Activated CD8-positive, alpha-beta T cell treated with anti-CD3 and anti-CD28 coated beads for 36 hours (primary cell): Measurements from ENCODE around the gene AJM1. TPM values are rescaled to one million over a fixed set of nuclear protein-coding genes. Genes with fewer than 3 reads are reported as not detected.

Source experiments
- ATAC-seq: fragments of 200-7000 bp; cut with Tn5 transposase; one replicate; pipeline ENCODE4 v1.10.0; 2021; ENCODE audit warnings: mild to moderate bottlenecking, moderate library complexity
- CTCF ChIA-PET: fragments of 350-600 bp; sonication (Branson Sonifier 250); formaldehyde crosslinking; loops from one replicate; lab custom pipeline; 2021; ENCODE audit warnings: antibody characterized with exemption; lab: Charles Lee
- POLR2A ChIA-PET: fragments of 350-600 bp; sonication (Branson Sonifier 250); formaldehyde crosslinking; loops from one replicate; lab custom pipeline; 2021; ENCODE audit warnings: antibody characterized with exemption; lab: Charles Lee
- DNase-seq: peaks from one replicate; pipeline ENCODE4 v3.0.0-alpha.2; 2020
- H3K27ac Mint-ChIP-seq: one replicate; pipeline ENCODE4 v1.8.0; 2021; ENCODE audit warnings: mild to moderate bottlenecking, mixed read lengths
- H3K27me3 Mint-ChIP-seq: one replicate; pipeline ENCODE4 v1.8.0; 2021; ENCODE audit warnings: mixed read lengths
- H3K36me3 Mint-ChIP-seq: one replicate; pipeline ENCODE4 v1.8.0; 2021; ENCODE audit warnings: low read depth, mixed read lengths
- H3K4me1 Mint-ChIP-seq: one replicate; pipeline ENCODE4 v1.8.0; 2021; ENCODE audit warnings: low read depth, mixed read lengths
- H3K4me3 Mint-ChIP-seq: one replicate; pipeline ENCODE4 v1.8.0; 2021; ENCODE audit warnings: mild to moderate bottlenecking, moderate library complexity, mixed read lengths
- H3K9me3 Mint-ChIP-seq: one replicate; pipeline ENCODE4 v1.8.0; 2021; ENCODE audit warnings: mixed read lengths
- intact Hi-C: fragments of 100-400 bp; cut with micrococcal nuclease; formaldehyde crosslinking; loops from one replicate; pipeline ENCODE4 v1.10.0; 2022
- total RNA-seq, 2 experiments: library from RNA; stranded (reverse); gene quantifications; one replicate each; pipeline ENCODE4 v1.2.3, GENCODE V29; 2021
- TF ChIP-seq, protein P1 (sequence below): fragments of 200-600 bp; IDR thresholded peaks from one replicate; pipeline ENCODE4 v1.8.0; 2022; ENCODE audit warnings: antibody characterized with exemption, mild to moderate bottlenecking

AJM1 gene
- total RNA-seq, 2 experiments from 2014 or later, result 5.8 to 6.4 TPM

DNA sequence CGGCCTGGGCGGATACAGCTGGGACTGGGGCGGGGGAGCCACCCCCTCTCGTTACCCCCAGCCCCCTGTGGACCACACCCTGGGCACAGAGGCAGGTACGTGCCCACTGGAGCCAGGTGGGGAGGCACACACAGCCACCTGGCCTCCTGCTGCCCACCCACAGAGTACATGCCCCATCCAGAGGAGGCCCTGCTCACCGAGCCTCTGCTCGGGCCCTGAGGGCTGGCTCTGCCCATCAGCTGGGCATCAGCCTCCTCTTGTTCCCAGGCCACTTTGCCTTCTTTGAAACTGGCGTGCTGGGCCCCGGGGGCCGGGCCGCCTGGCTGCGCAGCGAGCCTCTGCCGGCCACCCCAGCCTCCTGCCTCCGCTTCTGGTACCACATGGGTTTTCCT is 16.2 kb downstream of the AJM1 start:
- DNase-seq, result no peak
- no peak for ATAC-seq
- CTCF ChIA-PET, result no interaction called here
- intact Hi-C loops, result no loop called here
- no peak overlapping the region for H3K4me3 Mint-ChIP-seq
- H3K27ac Mint-ChIP-seq, result no peak overlapping the region
- H3K36me3 Mint-ChIP-seq, result peaks cover 6% of the 10 kb centered on the region
- no peaks in the 10 kb centered on the region for H3K9me3 Mint-ChIP-seq
- TF ChIP-seq, protein P1, sequence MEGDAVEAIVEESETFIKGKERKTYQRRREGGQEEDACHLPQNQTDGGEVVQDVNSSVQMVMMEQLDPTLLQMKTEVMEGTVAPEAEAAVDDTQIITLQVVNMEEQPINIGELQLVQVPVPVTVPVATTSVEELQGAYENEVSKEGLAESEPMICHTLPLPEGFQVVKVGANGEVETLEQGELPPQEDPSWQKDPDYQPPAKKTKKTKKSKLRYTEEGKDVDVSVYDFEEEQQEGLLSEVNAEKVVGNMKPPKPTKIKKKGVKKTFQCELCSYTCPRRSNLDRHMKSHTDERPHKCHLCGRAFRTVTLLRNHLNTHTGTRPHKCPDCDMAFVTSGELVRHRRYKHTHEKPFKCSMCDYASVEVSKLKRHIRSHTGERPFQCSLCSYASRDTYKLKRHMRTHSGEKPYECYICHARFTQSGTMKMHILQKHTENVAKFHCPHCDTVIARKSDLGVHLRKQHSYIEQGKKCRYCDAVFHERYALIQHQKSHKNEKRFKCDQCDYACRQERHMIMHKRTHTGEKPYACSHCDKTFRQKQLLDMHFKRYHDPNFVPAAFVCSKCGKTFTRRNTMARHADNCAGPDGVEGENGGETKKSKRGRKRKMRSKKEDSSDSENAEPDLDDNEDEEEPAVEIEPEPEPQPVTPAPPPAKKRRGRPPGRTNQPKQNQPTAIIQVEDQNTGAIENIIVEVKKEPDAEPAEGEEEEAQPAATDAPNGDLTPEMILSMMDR, result no peak
- POLR2A ChIA-PET, result interaction anchor here (1.5 kb wide), 1 partner anchor 10 kb away, joined by 4 read pairs; no protein-coding TSS in a partner anchor
- no peaks in the 10 kb centered on the region for H3K4me1 Mint-ChIP-seq
- no peaks in the 10 kb centered on the region for H3K27me3 Mint-ChIP-seq

GRCh38 chr9:136858844-136859757 is 16.8 kb downstream of the AJM1 start:
- intact Hi-C loops, result no loop called here
- Mint-ChIP-seq H3K4me3 (no peak overlapping the region), H3K27me3 (no peaks in the 10 kb centered on the region), H3K9me3 (no peaks in the 10 kb centered on the region), H3K4me1 (no peaks in the 10 kb centered on the region), H3K36me3 (peaks cover 12% of the 10 kb centered on the region), H3K27ac (no peak overlapping the region)
- POLR2A ChIA-PET, result interaction anchor here (1.0 to 1.5 kb wide), 2 partner anchors 9 to 11 kb away, joined by 3 to 4 read pairs; no protein-coding TSS in a partner anchor
- CTCF ChIA-PET, result no interaction called here
- ATAC-seq, result no peak
- DNase-seq, result no peak
- TF ChIP-seq, protein P1, result no peak

- no peak overlapping the region for H3K4me3 Mint-ChIP-seq
- no peaks in the 10 kb centered on the region for H3K27me3 Mint-ChIP-seq
- peaks cover 12% of the 10 kb centered on the region for H3K36me3 Mint-ChIP-seq
- H3K4me1 Mint-ChIP-seq, result peaks cover 10% of the 10 kb centered on the region
- ChIA-PET POLR2A (interaction anchor here (1.0 to 2.8 kb wide), 4 partner anchors 11 to 22 kb away, joined by 3 to 8 read pairs (median 4); no protein-coding TSS in a partner anchor), CTCF (interaction anchor here (1.7 kb wide), 1 partner anchor 18 kb away, joined by 6 read pairs; the partner anchor contains the start of gene AJM1)
- ATAC-seq (no peak), DNase-seq (no peak)
- TF ChIP-seq, protein P1, result no peak
- no peaks in the 10 kb centered on the region for H3K9me3 Mint-ChIP-seq
- intact Hi-C loops, result no loop called here
- H3K27ac Mint-ChIP-seq, result no peak overlapping the region
Observed at GRCh38 chr9:136860529-136860928, 18.3 kb downstream of the AJM1 start.

DNA sequence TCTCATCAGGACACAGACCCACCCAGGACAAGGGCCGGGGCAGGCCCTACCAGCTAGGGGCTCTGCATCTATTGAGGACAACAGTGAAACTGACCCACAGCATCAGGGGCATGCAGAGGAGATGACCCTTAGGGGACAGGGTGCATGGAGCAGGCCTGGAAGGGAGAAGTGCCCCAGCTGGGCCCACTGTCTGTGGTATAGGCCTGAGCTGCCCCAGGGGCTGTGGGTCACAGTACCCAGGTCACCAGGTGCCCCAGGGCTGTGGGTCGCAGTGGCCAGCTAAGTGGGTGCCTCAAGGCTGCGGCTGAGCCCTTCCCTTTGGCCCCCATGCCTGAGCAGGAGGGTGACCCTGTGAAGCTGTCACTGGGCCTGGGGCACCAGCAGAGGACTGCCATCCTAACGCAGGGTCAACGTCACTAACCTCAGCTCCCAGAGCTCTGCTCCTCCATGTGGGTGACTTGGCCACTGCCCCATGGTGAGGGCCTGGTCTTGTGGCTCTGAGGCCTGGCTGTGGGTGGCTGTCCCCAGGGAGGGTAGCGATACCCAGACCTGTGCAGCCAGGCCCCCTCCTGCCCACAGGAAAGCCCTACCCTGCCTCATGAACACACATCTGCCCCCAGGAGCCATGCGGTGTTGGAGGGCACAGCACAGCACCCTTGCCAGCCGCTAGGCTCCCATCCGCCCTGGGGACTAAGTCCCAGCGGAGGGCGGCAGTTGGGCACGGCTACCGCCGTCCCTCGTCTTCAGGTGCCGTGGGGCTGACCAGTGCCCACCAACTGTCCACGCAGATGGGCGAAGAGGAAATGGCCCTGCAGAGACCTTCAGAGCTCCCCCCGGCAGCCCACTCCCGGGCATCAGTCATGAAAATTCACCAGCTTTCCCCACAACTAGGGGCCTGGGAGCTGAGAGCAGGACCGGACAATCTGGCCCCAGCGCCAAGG is 18.9 kb downstream of the AJM1 start:
- ATAC-seq (no peak), DNase-seq (no peak)
- TF ChIP-seq, protein P1, result no peak
- Mint-ChIP-seq H3K4me1 (peaks cover 10% of the 10 kb centered on the region), H3K36me3 (peaks cover 12% of the 10 kb centered on the region), H3K27ac (no peak overlapping the region), H3K9me3 (no peaks in the 10 kb centered on the region), H3K27me3 (no peaks in the 10 kb centered on the region), H3K4me3 (no peak overlapping the region)
- POLR2A ChIA-PET, result interaction anchor here (0.7 to 2.8 kb wide), 9 partner anchors 9 to 130 kb away, joined by 3 to 8 read pairs (median 3); no protein-coding TSS in a partner anchor
- CTCF ChIA-PET, result interaction anchor here (1.7 kb wide), 1 partner anchor 19 kb away, joined by 6 read pairs; the partner anchor contains the start of gene AJM1
- intact Hi-C loops, result no loop called here
